ENCODE data around the gene BLOC1S4.

BLOC1S4 gene

DNA sequence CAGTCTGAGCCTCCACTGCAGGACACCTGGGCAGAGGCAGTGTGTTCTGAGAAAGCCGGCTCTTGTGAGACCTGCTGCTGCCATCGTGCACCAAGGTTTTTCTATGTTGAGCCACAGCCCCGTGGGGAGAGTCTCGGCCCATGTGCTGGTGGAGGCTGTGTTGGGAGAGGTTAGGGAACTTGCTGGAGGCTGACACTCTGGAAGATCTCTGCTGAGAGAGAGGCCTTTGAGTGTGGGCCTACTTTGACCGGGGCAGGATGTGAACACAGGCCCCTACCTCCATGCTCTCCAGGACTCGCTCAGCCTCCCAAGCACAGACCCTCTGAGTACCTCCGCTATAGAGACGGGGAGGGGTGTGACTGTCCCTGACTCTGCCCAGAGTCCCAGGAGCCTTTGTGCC lies 23.6 kb upstream of the BLOC1S4 start:
- no peak for DNase-seq (ENCODE audit: low read depth in 2 of 2, low spot score in 1 of 2)

- no peak for DNase-seq (ENCODE audit: low read depth in 2 of 2, low spot score in 1 of 2)
These were observed 23.2 kb upstream of the BLOC1S4 start for GRCh38 chr4:6692806-6693205.

GRCh38 chr4:6693231-6694176 lies 22.5 kb upstream of the BLOC1S4 start, which contains the start of gene S100P:
Gene S100P, plus strand, starts transcription at chr4:6693878. Its CDS starts 55 bp downstream, at chr4:6693933.
- no peak for DNase-seq (ENCODE audit: low read depth in 2 of 2, low spot score in 1 of 2)

DNA sequence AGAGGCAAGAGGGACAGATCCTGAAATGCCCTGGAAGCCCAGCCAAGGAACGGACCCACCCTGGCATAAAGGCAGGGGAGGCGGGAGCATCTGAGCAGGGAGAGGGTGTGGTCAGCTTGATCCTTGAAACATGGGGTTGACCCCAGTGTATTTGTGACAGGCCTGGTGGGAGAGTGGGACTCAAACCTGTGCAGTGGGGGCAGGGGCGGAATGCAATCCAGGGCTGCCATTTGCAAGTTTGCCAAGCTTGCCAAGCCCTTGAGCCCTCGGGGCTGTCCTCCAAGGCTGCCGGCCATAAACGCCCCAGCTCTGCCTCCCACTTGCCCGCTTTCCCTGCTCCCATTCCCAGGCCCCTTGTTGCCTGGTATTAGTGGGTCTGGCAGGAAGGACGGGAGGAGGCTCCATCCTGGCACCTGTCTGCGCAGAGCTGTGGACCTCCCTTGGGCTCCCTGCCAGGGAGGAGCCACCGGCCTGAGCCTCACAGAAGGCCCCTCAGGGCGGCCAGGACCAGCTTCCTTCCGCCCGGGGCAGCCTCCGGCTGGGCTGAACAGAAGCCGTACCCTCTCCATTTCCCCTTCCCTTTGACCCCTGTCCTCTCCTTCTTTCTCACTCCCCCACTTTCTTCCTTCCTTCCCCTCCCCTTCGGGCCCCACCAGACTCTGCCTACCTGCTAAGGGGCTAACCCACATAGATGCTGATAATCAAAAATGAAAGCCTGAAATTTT lies 21.6 kb upstream of the BLOC1S4 start:
- DNase-seq (ENCODE audit: low read depth in 2 of 2, low spot score in 1 of 2): no peak

DNA sequence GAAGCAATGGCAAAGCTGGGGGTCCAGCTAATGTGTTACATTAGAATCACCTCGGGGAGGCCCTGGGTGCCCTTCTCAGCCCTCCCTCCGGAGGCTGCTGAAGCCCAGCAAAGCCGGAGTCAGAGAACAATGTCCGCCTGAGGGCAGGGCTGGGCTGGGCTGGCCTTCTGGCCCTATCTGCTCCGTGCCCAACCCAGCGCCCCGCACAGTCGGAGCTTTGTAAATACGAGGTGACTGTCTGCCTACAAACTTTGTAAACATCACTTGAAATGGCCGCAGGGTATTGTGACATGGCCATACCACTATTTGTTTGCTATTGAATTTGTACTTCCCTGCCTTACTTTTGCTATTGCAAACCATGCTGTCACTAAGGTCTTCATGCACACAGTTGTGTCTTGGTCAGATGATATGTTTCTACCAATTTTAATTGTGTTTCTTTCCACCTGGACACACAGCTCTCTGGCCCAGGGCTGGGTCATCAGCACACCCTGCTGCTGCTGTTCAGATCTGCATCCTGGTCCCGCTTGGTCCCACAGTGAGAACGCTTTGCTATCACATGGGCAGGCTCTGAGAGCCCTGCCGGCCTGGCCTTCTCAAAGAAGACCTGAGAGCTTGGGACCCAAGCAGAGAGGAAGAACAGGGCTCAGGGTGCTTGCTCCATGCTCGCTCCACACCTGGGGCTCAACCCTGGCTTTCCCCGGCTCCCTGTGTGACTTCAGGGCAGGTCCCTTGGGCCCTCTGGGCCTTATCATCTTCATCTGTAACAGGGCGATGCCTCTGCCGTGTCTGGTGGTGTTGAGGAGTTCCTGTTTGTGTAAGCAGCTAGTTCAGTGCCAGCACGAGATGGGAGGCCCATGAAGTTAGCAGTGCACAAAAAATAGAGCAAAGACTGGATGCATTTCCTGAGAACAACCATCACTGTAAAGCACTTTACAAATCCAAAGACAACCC lies 20.0 kb upstream of the BLOC1S4 start:
- no peak for DNase-seq (ENCODE audit: low read depth in 2 of 2, low spot score in 1 of 2)

DNA sequence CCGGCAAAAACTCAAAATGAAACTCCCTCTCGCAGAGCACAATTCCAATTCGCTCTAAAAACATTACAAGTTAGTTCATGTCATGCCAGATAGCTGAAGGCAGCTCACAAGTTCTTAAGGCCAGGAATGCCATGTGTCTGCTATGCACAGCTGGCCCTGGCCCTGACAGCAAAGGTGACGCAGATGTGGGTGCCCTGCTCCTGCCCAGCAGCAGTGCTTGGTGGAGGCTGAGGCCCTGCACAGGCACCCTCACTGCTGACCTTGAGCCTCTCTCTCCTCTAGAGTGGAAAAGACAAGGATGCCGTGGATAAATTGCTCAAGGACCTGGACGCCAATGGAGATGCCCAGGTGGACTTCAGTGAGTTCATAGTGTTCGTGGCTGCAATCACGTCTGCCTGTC lies 19.4 kb upstream of the BLOC1S4 start:
- DNase-seq (ENCODE audit: low read depth in 2 of 2, low spot score in 1 of 2): no peak

GRCh38 chr4:6697131-6697530 lies 18.8 kb upstream of the BLOC1S4 start:
- no peak for DNase-seq (ENCODE audit: low read depth in 2 of 2, low spot score in 1 of 2)

DNA sequence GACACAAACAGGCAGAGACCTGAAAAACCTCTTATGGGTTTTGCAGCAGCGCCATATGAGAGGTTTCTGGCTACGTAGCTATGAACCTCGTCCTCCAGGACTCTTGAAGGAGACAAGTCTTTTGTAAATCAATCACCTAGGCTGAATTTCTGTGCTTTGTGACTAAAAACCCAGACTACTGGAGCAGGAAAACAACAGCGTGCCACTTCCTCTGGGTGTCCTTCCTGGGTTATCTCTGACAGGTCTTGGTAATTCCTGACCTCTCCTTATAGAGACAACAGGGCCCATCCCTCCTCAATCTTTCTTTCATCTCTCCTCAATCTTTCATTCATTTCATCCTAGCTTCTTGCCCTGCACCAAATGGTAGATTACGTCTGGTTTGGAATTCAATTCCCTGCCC lies 16.6 kb upstream of the BLOC1S4 start:
- no peak for DNase-seq (ENCODE audit: low read depth in 2 of 2, low spot score in 1 of 2)

GRCh38 chr4:6699903-6700302 lies 16.1 kb upstream of the BLOC1S4 start:
- no peak for DNase-seq (ENCODE audit: low read depth in 2 of 2, low spot score in 1 of 2)

GRCh38 chr4:6701371-6701770 lies 14.6 kb upstream of the BLOC1S4 start:
- no peak for DNase-seq (ENCODE audit: low read depth in 2 of 2, low spot score in 1 of 2)

- no peak for DNase-seq (ENCODE audit: low read depth in 2 of 2, low spot score in 1 of 2)
These were observed 13.2 kb upstream of the BLOC1S4 start for GRCh38 chr4:6702761-6703160.

DNA sequence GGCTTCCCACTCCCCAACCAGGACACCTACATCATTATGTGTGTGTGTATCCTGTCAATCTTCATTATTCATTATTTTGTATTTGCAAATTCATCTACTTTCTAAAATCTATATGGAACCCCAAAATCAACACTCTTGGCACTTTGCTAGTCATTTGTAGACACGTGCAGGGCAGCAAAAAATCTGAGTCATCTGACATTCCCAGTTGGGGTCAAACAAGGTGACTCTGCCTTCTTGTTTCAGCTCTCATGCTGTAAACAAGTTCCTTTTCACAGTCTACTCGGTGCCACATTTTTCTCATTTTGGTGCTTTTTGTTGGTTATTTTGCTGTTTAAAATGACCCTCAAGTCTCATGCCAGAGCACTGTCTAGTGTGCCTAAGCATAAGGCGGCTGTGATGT lies 12.2 kb upstream of the BLOC1S4 start:
- no peak for DNase-seq (ENCODE audit: low read depth in 2 of 2, low spot score in 1 of 2)

GRCh38 chr4:6705646-6706045 lies 10.3 kb upstream of the BLOC1S4 start:
- no peak for DNase-seq (ENCODE audit: low read depth in 2 of 2, low spot score in 1 of 2)

GRCh38 chr4:6706173-6706572 lies 9.8 kb upstream of the BLOC1S4 start:
- DNase-seq (ENCODE audit: low read depth in 2 of 2, low spot score in 1 of 2): no peak

DNA sequence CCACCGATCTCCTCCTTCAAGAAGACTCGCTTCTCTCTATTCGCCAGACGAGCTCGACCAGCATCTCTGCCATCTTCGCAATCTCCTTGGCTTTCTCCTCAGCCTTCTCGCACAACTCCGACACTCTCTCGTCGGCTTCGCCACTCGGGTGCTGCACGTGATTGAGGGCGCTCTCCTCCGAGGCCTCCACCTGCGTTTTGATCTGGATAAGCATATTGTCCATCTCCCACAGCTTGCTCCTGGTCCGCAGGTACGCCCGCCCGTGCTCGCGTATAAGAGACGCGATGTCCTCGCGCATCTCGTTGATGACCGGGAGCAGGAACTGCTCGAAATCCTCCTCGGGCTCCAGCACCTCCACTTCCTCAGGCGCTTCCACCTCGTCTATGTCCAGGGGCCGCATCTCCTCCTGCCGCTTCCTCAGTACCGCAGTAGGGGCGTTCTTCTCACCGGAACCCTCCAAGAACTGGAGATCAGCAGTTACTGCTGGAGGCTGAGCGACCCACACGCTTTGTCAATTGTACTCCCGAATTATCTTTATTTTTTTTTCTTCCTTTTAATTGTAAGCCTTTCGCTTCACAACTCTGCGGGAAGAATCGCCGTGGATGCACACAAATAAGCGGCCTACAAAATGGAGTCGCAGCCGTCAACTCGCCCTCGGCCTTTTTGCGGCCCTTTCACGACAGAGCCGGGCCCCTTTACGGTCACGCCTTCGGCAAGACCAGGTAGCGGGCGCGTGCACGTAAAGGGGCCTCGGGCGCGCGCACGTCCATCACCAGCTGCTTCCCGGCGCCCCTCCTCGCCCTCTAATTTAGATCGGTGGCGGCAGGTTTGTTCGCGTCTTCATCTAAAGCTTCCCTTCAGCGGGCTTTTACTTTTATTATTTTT lies 6.5 kb upstream of the BLOC1S4 start, which contains the start of gene MRFAP1L1:
TSS of gene MRFAP1L1 (minus strand) at position 636 of the 885 bp plus-strand sequence. CDS start at position 400, 236 bp downstream.
- peak; percentile 90 to 92 for DNase-seq (ENCODE audit: low read depth in 2 of 2, low spot score in 1 of 2)

DNA sequence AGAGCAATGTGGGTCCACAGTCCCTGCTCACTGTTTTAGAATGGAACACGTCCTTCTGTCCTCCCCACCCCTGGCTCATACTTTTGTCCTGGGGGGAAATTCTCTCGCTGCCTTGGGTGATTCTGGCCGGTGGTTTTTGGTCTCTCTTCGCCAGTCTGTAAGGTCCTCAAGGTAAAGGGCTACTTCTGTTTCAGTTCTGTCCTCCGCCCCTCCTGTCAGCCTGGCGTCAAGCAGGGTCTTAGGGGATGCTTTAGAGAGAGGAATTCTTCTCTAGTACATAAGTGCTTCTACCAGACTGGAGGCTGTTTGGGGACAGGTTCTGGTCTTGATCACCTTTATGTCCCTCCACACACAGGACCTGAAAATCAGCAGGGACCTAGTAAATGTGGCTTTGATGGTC lies 5.7 kb upstream of the BLOC1S4 start:
- DNase-seq (ENCODE audit: low read depth in 2 of 2, low spot score in 1 of 2): no peak

GRCh38 chr4:6710996-6711395 lies 5.0 kb upstream of the BLOC1S4 start:
- no peak for DNase-seq (ENCODE audit: low read depth in 2 of 2, low spot score in 1 of 2)

DNA sequence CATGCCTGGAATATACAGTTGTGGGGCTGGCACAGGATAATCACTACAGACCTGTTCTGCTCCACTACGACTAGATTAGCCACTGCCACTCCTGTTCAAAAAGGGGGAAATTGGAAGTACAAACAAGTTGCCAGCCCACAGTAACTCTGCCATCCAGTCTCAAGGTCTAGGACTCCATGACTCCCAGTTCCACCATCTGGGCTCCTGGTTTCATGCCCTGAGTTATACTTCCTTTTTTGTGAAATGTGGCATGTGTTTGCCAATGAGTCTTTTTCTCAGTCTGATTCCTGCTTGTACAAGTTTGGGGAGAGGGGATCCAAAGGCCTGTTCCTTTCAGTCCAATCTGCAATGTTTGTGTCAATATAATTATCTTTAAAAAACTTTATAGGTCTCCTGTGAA lies 1.0 kb upstream of the BLOC1S4 start:
- DNase-seq (ENCODE audit: low read depth in 2 of 2, low spot score in 1 of 2): no peak

DNA sequence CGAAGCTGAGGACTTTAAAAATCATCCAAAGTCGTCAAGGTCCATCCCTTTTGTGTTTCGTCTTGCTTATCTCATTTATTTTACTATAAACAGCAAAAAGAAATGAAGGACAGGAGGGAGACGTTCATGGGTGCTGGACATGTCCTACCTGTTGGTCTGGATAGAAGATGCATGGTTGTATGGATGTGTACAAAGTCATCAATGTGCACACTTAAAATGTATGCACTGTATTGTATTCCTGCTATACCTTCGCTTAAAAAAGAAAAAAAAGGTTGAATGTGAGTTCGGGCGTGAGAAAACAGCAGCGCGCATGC lies 313 bp upstream of the BLOC1S4 start:
- DNase-seq (ENCODE audit: low read depth in 2 of 2, low spot score in 1 of 2): no peak

DNA sequence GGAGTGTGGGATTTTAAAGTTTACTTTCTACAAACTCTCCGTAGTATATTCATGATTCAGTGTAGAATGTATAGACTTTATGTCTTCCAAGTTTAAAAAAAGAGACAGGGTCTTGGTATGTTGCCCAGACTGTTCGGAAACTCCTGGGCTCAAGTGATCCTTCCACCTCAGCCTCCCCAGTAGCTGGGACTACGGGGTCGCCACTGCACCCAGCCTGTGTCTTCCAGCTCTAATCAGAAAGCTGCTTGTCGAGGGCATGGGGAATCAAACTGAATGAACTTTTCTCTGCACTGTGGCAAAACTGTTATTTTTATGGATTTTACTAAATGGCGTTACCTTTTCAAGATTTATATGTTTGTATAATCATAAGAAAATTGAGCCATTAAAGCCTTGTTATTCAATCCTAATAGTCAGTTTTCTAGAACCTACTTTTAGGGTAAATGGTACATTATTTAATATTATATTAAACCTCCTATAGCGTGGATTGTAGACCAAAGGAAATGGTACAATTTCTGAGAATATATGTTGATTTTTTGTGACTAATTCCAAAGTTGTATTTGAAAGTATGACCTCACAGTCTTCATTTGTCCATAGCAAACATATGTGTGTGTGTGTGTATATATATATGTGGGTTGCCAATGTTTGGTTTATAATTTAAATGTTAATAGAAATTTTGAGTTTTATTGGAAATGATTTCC lies 1.1 kb downstream of the BLOC1S4 start:
- DNase-seq (ENCODE audit: low read depth in 2 of 2, low spot score in 1 of 2): no peak

Data from stimulated activated CD8-positive, alpha-beta memory T cell treated with anti-CD3 and anti-CD28 coated beads, Interleukin-4, amount 100 ng/mL, for 4 hours (primary cell).